T-cell (primary cell): ENCODE data around the gene UGT1A7. TPM values are rescaled to one million over a fixed set of nuclear protein-coding genes. Genes with fewer than 3 reads are reported as not detected.

Experiments
- ATAC-seq, 4 experiments: fragments of 200-7000 bp in 3 of 4; fragments of 150-1000 bp in 1 of 4; cut with Tn5 transposase; replicated peaks in 1 of 4; 1 replicate in 3 of 4; 2 replicates in 1 of 4; pipeline ENCODE4 v1.10.0; 2021; ENCODE audit warnings: moderate library complexity in 3 of 4, mild to moderate bottlenecking in 2 of 4, moderate number of reproducible peaks in 1 of 4
- CTCF ChIA-PET, 2 donors: fragments of 300-600 bp; sonication (Branson Sonifier 250); formaldehyde crosslinking; loops; one replicate each; lab custom pipeline; 2022; ENCODE audit warnings: antibody characterized with exemption in 2 of 2; lab: Charles Lee
- POLR2A ChIA-PET, 2 donors: fragments of 300-600 bp; sonication (Branson Sonifier 250); formaldehyde crosslinking; loops; one replicate each; lab custom pipeline; 2022; ENCODE audit warnings: antibody characterized with exemption in 2 of 2; lab: Charles Lee
- DNase-seq, 35 experiments: peaks; one replicate each; pipeline versions ENCODE4 v3.0.0 to v3.0.0-alpha.2; 2013 to 2023
- H3K27ac ChIP-seq: one replicate; pipeline ENCODE4 v1.5.1; 2013; ENCODE audit warnings: low read length
- H3K27me3 ChIP-seq, 2 experiments: replicated peaks in 1 of 2; 1 replicate in 1 of 2; 2 replicates in 1 of 2; pipeline versions ENCODE4 v1.6.1 to v1.7.0; 2013; ENCODE audit warnings: low read length in 1 of 2, mixed read lengths in 1 of 2; ENCODE audit not compliant: control insufficient read depth in 2 of 2, insufficient read depth in 2 of 2; ENCODE audit errors: extremely low read depth in 1 of 2
- H3K36me3 ChIP-seq, 2 donors: 1 replicate in 1 of 2; 2 replicates in 1 of 2; pipeline versions ENCODE4 v1.6.1 to v1.7.0; 2013; ENCODE audit warnings: low read length in 1 of 2; ENCODE audit not compliant: control insufficient read depth in 2 of 2, insufficient read depth in 1 of 2; ENCODE audit errors: extremely low read depth in 1 of 2
- H3K4me1 ChIP-seq, 2 experiments: 1 replicate in 1 of 2; 2 replicates in 1 of 2; pipeline versions ENCODE4 v1.6.1 to v1.7.0; 2013; ENCODE audit warnings: low read length in 2 of 2, mixed read lengths in 1 of 2; ENCODE audit not compliant: insufficient read depth in 2 of 2, control insufficient read depth in 1 of 2; ENCODE audit errors: extremely low read depth in 1 of 2
- H3K4me3 ChIP-seq, 2 donors: 1 replicate in 1 of 2; 2 replicates in 1 of 2; pipeline versions ENCODE4 v1.5.1 to v1.7.0; 2013; ENCODE audit warnings: mild to moderate bottlenecking in 2 of 2, low read length in 1 of 2, moderate library complexity in 1 of 2; ENCODE audit not compliant: control insufficient read depth in 1 of 2; ENCODE audit errors: extremely low read depth in 1 of 2
- H3K9me3 ChIP-seq: 2 replicates; pipeline ENCODE4 v1.7.0; 2013
- H3K27ac Mint-ChIP-seq, 2 donors: one replicate each; pipeline ENCODE4 v1.8.0; 2020 to 2021; ENCODE audit warnings: mild to moderate bottlenecking in 2 of 2, mixed read lengths in 2 of 2
- H3K27me3 Mint-ChIP-seq, 2 donors: one replicate each; pipeline ENCODE4 v1.8.0; 2021 to 2022; ENCODE audit warnings: mixed read lengths in 2 of 2
- H3K36me3 Mint-ChIP-seq: one replicate; pipeline ENCODE4 v1.8.0; 2021; ENCODE audit warnings: mixed read lengths
- H3K4me1 Mint-ChIP-seq, 3 donors: one replicate each; pipeline ENCODE4 v1.8.0; 2020 to 2022; ENCODE audit warnings: mixed read lengths in 3 of 3, mild to moderate bottlenecking in 1 of 3
- H3K4me3 Mint-ChIP-seq, 3 donors: one replicate each; pipeline ENCODE4 v1.8.0; 2020 to 2022; ENCODE audit warnings: mild to moderate bottlenecking in 3 of 3, mixed read lengths in 3 of 3, moderate library complexity in 3 of 3
- H3K9me3 Mint-ChIP-seq, 3 donors: one replicate each; pipeline ENCODE4 v1.8.0; 2020 to 2022; ENCODE audit warnings: mixed read lengths in 3 of 3
- WGBS: methylation state at CpG from one replicate; pipeline ENCODE4 v1.1.5; 2013; ENCODE audit warnings: missing lambda C conversion rate; ENCODE audit not compliant: insufficient coverage; 5-methylcytosine and 5-hydroxymethylcytosine counted together
- total RNA-seq, 35 experiments: library from RNA in 6 of 35; stranded (reverse) in 6 of 35; fragments of 120-200 nt in 1 of 35; gene quantifications; one replicate each; pipeline versions ENCODE4 v1.2.1 to v1.2.4 and lab custom pipeline; 2013 to 2026

UGT1A7 gene
- total RNA-seq, 5 donors from 2014 or later (not counting 1 experiment from before 2014, with no cell fraction given), result 0.10 TPM; not detected in 4

- H3K4me3 ChIP-seq, result no peak overlapping the region
- DNase-seq (no peak), ATAC-seq (no peak)
- ChIA-PET CTCF (no interaction called here), POLR2A (no interaction called here)
- no CpG with 5 or more reads among the region's 4 CpGs for WGBS
- no peak overlapping the region for H3K27ac Mint-ChIP-seq
- no peak overlapping the region for H3K27ac ChIP-seq
- H3K36me3 ChIP-seq, result no peaks in the 10 kb centered on the region
- H3K9me3 ChIP-seq, result no peaks in the 10 kb centered on the region
- peaks cover 34 to 43% of the 10 kb centered on the region in 2 donors for H3K27me3 Mint-ChIP-seq
- no peaks in the 10 kb centered on the region for H3K36me3 Mint-ChIP-seq
- H3K27me3 ChIP-seq, result no peaks in the 10 kb centered on the region
- no peaks in the 10 kb centered on the region for H3K4me1 ChIP-seq
- H3K4me3 Mint-ChIP-seq, result no peak overlapping the region
- no peaks in the 10 kb centered on the region for H3K4me1 Mint-ChIP-seq
- no peaks in the 10 kb centered on the region for H3K9me3 Mint-ChIP-seq
Measured at GRCh38 chr2:233674995-233675394, 6.7 kb upstream of the UGT1A7 start.

GRCh38 chr2:233676046-233676445 is 5.7 kb upstream of the UGT1A7 start:
- Mint-ChIP-seq H3K4me3 (no peak overlapping the region), H3K27ac (no peak overlapping the region), H3K9me3 (no peaks in the 10 kb centered on the region), H3K36me3 (no peaks in the 10 kb centered on the region), H3K4me1 (no peaks in the 10 kb centered on the region), H3K27me3 (peaks cover 26 to 36% of the 10 kb centered on the region in 2 donors)
- no peaks in the 10 kb centered on the region for H3K4me1 ChIP-seq
- no peaks in the 10 kb centered on the region for H3K9me3 ChIP-seq
- POLR2A ChIA-PET, result no interaction called here
- H3K36me3 ChIP-seq, result no peaks in the 10 kb centered on the region
- ATAC-seq (no peak), DNase-seq (no peak)
- CTCF ChIA-PET, result no interaction called here
- H3K27ac ChIP-seq, result no peak overlapping the region
- whole genome bisulfite sequencing, result no CpG with 5 or more reads among the region's 2 CpGs
- H3K27me3 ChIP-seq, result no peaks in the 10 kb centered on the region
- H3K4me3 ChIP-seq, result no peak overlapping the region

- no peak overlapping the region for H3K27ac Mint-ChIP-seq
- ChIA-PET POLR2A (no interaction called here), CTCF (no interaction called here)
- no peak for ATAC-seq
- H3K4me1 ChIP-seq, result no peaks in the 10 kb centered on the region
- 88% methylated on average over 4 of the region's 4 CpGs for WGBS
- peaks cover 15 to 30% of the 10 kb centered on the region in 2 donors for H3K27me3 Mint-ChIP-seq
- H3K9me3 Mint-ChIP-seq, result no peaks in the 10 kb centered on the region
- no peaks in the 10 kb centered on the region for H3K36me3 Mint-ChIP-seq
- H3K9me3 ChIP-seq, result no peaks in the 10 kb centered on the region
- no peaks in the 10 kb centered on the region for H3K4me1 Mint-ChIP-seq
- H3K36me3 ChIP-seq, result no peaks in the 10 kb centered on the region
- H3K4me3 Mint-ChIP-seq, result no peak overlapping the region
- DNase-seq, result no peak
- H3K27ac ChIP-seq, result no peak overlapping the region
- H3K4me3 ChIP-seq, result no peak overlapping the region
- peaks cover 0 to 2% of the 10 kb centered on the region in 2 experiments for H3K27me3 ChIP-seq
Measured at GRCh38 chr2:233679196-233679595, 2.5 kb upstream of the UGT1A7 start.

- Mint-ChIP-seq H3K4me1 (no peaks in the 10 kb centered on the region), H3K4me3 (no peak overlapping the region), H3K9me3 (no peaks in the 10 kb centered on the region), H3K27ac (no peak overlapping the region), H3K27me3 (peaks cover 15 to 26% of the 10 kb centered on the region in 2 donors), H3K36me3 (no peaks in the 10 kb centered on the region)
- H3K4me1 ChIP-seq, result no peaks in the 10 kb centered on the region
- no peak overlapping the region for H3K4me3 ChIP-seq
- H3K27ac ChIP-seq, result no peak overlapping the region
- no peak for DNase-seq
- POLR2A ChIA-PET, result no interaction called here
- no peaks in the 10 kb centered on the region for H3K9me3 ChIP-seq
- ATAC-seq, result no peak
- CTCF ChIA-PET, result no interaction called here
- H3K36me3 ChIP-seq, result no peaks in the 10 kb centered on the region
- WGBS, result 93% methylated on average over 4 of the region's 4 CpGs
- peaks cover 0 to 2% of the 10 kb centered on the region in 2 experiments for H3K27me3 ChIP-seq
Measured at GRCh38 chr2:233680361-233681045, 1.2 kb upstream of the UGT1A7 start.

GRCh38 chr2:233684640-233685039 is 2.9 kb downstream of the UGT1A7 start:
- DNase-seq, result no peak
- no peak overlapping the region for H3K27ac ChIP-seq
- CTCF ChIA-PET, result no interaction called here
- Mint-ChIP-seq H3K27me3 (peaks cover 3 to 13% of the 10 kb centered on the region in 2 donors), H3K27ac (no peak overlapping the region), H3K9me3 (no peaks in the 10 kb centered on the region), H3K4me3 (no peak overlapping the region), H3K36me3 (no peaks in the 10 kb centered on the region), H3K4me1 (no peaks in the 10 kb centered on the region)
- ATAC-seq, result no peak
- no peaks in the 10 kb centered on the region for H3K9me3 ChIP-seq
- POLR2A ChIA-PET, result no interaction called here
- no peaks in the 10 kb centered on the region for H3K4me1 ChIP-seq
- no CpG with 5 or more reads among the region's 1 CpG for WGBS
- H3K27me3 ChIP-seq, result peaks cover 0 to 2% of the 10 kb centered on the region in 2 experiments
- no peaks in the 10 kb centered on the region for H3K36me3 ChIP-seq
- H3K4me3 ChIP-seq, result no peak overlapping the region

- POLR2A ChIA-PET, result no interaction called here
- DNase-seq (no peak), ATAC-seq (no peak)
- Mint-ChIP-seq H3K4me3 (no peak overlapping the region), H3K27me3 (peaks cover 1 to 9% of the 10 kb centered on the region in 2 donors), H3K36me3 (no peaks in the 10 kb centered on the region), H3K9me3 (no peaks in the 10 kb centered on the region), H3K27ac (no peak overlapping the region), H3K4me1 (no peaks in the 10 kb centered on the region)
- WGBS, result no CpG with 5 or more reads among the region's 5 CpGs
- H3K36me3 ChIP-seq, result no peaks in the 10 kb centered on the region
- no peak overlapping the region for H3K4me3 ChIP-seq
- CTCF ChIA-PET, result no interaction called here
- no peaks in the 10 kb centered on the region for H3K9me3 ChIP-seq
- no peaks in the 10 kb centered on the region for H3K4me1 ChIP-seq
- H3K27ac ChIP-seq, result no peak overlapping the region
- H3K27me3 ChIP-seq, result peaks cover 0 to 5% of the 10 kb centered on the region in 2 experiments
Measured at GRCh38 chr2:233686928-233687327, 5.2 kb downstream of the UGT1A7 start.
